GM06990 (cell line): ENCODE data around the gene SYNE1.

Source experiments
- DNase-seq: peaks from one replicate; pipeline ENCODE4 v3.0.0-alpha.2; 2011; ENCODE audit not compliant: insufficient read length; ENCODE audit errors: extremely low read depth
- H3K27me3 ChIP-seq: replicated peaks from 2 replicates; pipeline ENCODE4 v1.6.0; 2011; ENCODE audit warnings: low read length; ENCODE audit not compliant: control insufficient read depth, insufficient read depth
- H3K36me3 ChIP-seq: 2 replicates; pipeline ENCODE4 v1.5.1; 2011; ENCODE audit warnings: low read length; ENCODE audit not compliant: control insufficient read depth, insufficient read depth
- H3K4me3 ChIP-seq: replicated peaks from 2 replicates; pipeline ENCODE4 v1.5.1; 2011; ENCODE audit warnings: low read depth, mild to moderate bottlenecking, control low read depth, low read length
- CTCF ChIP-seq: IDR thresholded peaks from 2 replicates; pipeline ENCODE4 v1.5.1; 2011; ENCODE audit warnings: low read length, control low read depth, mild to moderate bottlenecking, inconsistent platforms; ENCODE audit not compliant: insufficient read depth, poor library complexity, severe bottlenecking

The SYNE1 gene

GRCh38 chr6:152271776-152272464 lies 365.2 kb downstream of the SYNE1 start:
- no peak for TF ChIP-seq CTCF
- no peaks in the 10 kb centered on the region for H3K27me3 ChIP-seq
- H3K36me3 ChIP-seq = no peaks in the 10 kb centered on the region; the same call in none of the 2 replicates

DNA sequence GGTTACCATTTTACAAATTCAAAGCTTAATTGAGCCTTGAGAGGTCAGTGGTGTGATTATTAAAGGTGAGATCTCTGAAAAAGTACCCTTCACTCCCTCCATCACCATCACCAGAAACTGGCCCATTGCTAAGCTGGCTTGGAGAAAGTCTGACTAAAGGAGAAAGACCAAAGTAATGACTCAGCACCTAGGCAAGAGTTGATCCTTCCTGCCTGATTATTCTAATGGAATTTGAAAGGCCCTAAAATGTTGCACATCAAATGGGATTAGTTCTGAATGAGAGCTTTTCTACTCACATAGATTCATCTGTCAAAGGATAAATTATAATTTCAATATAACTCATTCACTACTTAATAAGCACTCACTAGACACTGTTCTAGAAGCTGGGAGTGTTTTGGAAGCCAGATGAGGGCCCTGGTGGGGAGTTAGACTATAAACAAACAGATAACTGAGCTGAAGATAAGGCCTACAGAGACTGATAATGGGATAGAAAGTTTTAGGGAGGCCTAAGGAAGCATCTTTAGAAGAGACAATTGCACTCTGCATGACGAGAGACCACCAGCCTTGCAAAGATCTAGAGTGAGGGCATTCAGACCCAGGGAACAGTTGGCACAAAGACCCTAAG lies 366.7 kb downstream of the SYNE1 start:
- TF ChIP-seq CTCF = no peak
- H3K27me3 ChIP-seq = no peaks in the 10 kb centered on the region
- DNase-seq = no peak
- no peaks in the 10 kb centered on the region; the same call in none of the 2 replicates for H3K36me3 ChIP-seq
- no peak overlapping the region for H3K4me3 ChIP-seq

More at GRCh38 chr6:152271776-152272464, 365.2 kb downstream of the SYNE1 start:
- peak; percentile 15 for DNase-seq
- no peak overlapping the region for H3K4me3 ChIP-seq

GRCh38 chr6:152268846-152269442 lies 368.2 kb downstream of the SYNE1 start:
- no peak for TF ChIP-seq CTCF
- DNase-seq = no peak
- Histone ChIP-seq H3K27me3 (no peaks in the 10 kb centered on the region), H3K36me3 (no peaks in the 10 kb centered on the region; the same call in none of the 2 replicates), H3K4me3 (no peak overlapping the region)

- Histone ChIP-seq H3K36me3 (no peaks in the 10 kb centered on the region; the same call in 1 of the 2 replicates), H3K27me3 (no peaks in the 10 kb centered on the region), H3K4me3 (no peak overlapping the region)
- peak; percentile 47 for TF ChIP-seq CTCF
- DNase-seq = no peak
Observed at GRCh38 chr6:152267967-152268845, 369.0 kb downstream of the SYNE1 start.

DNA sequence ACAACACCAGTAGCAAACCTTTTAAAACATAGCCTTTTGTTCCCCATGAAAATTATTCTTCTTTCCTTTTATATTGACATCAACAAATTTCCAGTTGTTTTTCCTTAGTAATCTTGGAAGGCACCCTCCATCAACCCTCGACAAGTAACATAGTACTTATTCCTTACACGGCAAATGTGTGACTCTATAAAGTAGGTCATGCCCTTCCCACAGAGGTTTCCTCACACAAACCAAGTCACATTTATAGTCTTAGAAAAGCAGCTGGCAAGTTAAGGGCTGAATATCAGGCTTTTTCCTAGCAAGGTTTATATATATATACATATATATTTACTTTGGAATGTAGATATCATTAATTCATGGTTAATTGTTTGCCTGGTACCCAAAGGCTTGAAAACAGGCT lies 371.5 kb downstream of the SYNE1 start:
- Histone ChIP-seq H3K27me3 (no peaks in the 10 kb centered on the region), H3K4me3 (no peak overlapping the region), H3K36me3 (no peaks in the 10 kb centered on the region; the same call in 1 of the 2 replicates)
- TF ChIP-seq CTCF = no peak
- no peak for DNase-seq
